ENCODE data around the gene EPM2A. TPM values are rescaled to one million over a fixed set of nuclear protein-coding genes. Genes with fewer than 3 reads are reported as not detected.

EPM2A gene
- total RNA-seq, 4 donors from 2014 or later, result 8.1 to 18.9 (median 9.2) TPM

- H3K27me3 ChIP-seq, result no peaks in the 10 kb centered on the region
Observed at GRCh38 chr6:145631374-145631773, 103.9 kb downstream of the EPM2A start.

GRCh38 chr6:145630598-145630997 is 104.7 kb downstream of the EPM2A start:
- no peaks in the 10 kb centered on the region for H3K36me3 ChIP-seq
- no peak overlapping the region for H3K4me3 ChIP-seq
- H3K4me1 ChIP-seq, result no peaks in the 10 kb centered on the region
- no peaks in the 10 kb centered on the region for H3K9me3 ChIP-seq
- no peak for TF ChIP-seq POLR2A (IDR thresholded peaks at IDR 0.05)
- no peak for TF ChIP-seq CTCF (IDR thresholded peaks at IDR 0.05)
- H3K27me3 ChIP-seq, result no peaks in the 10 kb centered on the region
- DNase-seq, result no peak
- H3K27ac ChIP-seq, result no peak overlapping the region

More at GRCh38 chr6:145631374-145631773, 103.9 kb downstream of the EPM2A start:
- H3K36me3 ChIP-seq, result no peaks in the 10 kb centered on the region
- TF ChIP-seq POLR2A (IDR thresholded peaks at IDR 0.05) (no peak), CTCF (IDR thresholded peaks at IDR 0.05) (no peak)
- no peaks in the 10 kb centered on the region for H3K9me3 ChIP-seq
- H3K27ac ChIP-seq, result no peak overlapping the region
- no peak overlapping the region for H3K4me3 ChIP-seq
- no peak for DNase-seq
- H3K4me1 ChIP-seq, result no peaks in the 10 kb centered on the region

GRCh38 chr6:145629478-145629877 is 105.8 kb downstream of the EPM2A start:
- Histone ChIP-seq H3K36me3 (no peaks in the 10 kb centered on the region), H3K27me3 (no peaks in the 10 kb centered on the region), H3K9me3 (no peaks in the 10 kb centered on the region), H3K4me3 (no peak overlapping the region), H3K27ac (no peak overlapping the region), H3K4me1 (no peaks in the 10 kb centered on the region)
- TF ChIP-seq POLR2A (IDR thresholded peaks at IDR 0.05) (no peak), CTCF (IDR thresholded peaks at IDR 0.05) (no peak)
- no peak for DNase-seq

- no peaks in the 10 kb centered on the region for H3K4me1 ChIP-seq
- no peaks in the 10 kb centered on the region for H3K9me3 ChIP-seq
- H3K4me3 ChIP-seq, result no peak overlapping the region
- no peaks in the 10 kb centered on the region for H3K27me3 ChIP-seq
- no peak overlapping the region for H3K27ac ChIP-seq
- TF ChIP-seq POLR2A (IDR thresholded peaks at IDR 0.05), result no peak
- TF ChIP-seq CTCF (IDR thresholded peaks at IDR 0.05), result no peak
- no peaks in the 10 kb centered on the region for H3K36me3 ChIP-seq
- DNase-seq, result no peak
Observed at GRCh38 chr6:145627451-145627850, 107.9 kb downstream of the EPM2A start.

- no peaks in the 10 kb centered on the region for H3K27me3 ChIP-seq
- no peaks in the 10 kb centered on the region for H3K36me3 ChIP-seq
- no peak overlapping the region for H3K27ac ChIP-seq
- H3K4me3 ChIP-seq, result no peak overlapping the region
- H3K4me1 ChIP-seq, result no peaks in the 10 kb centered on the region
- no peak for DNase-seq
- TF ChIP-seq POLR2A (IDR thresholded peaks at IDR 0.05) (no peak), CTCF (IDR thresholded peaks at IDR 0.05) (no peak)
- H3K9me3 ChIP-seq, result no peaks in the 10 kb centered on the region
Observed at GRCh38 chr6:145626857-145627256, 108.5 kb downstream of the EPM2A start.

- TF ChIP-seq CTCF (IDR thresholded peaks at IDR 0.05) (no peak), POLR2A (IDR thresholded peaks at IDR 0.05) (no peak)
- H3K4me1 ChIP-seq, result no peaks in the 10 kb centered on the region
- no peak overlapping the region for H3K27ac ChIP-seq
- H3K9me3 ChIP-seq, result no peaks in the 10 kb centered on the region
- H3K36me3 ChIP-seq, result no peaks in the 10 kb centered on the region
- H3K4me3 ChIP-seq, result no peak overlapping the region
- H3K27me3 ChIP-seq, result no peaks in the 10 kb centered on the region
- no peak for DNase-seq
Observed at GRCh38 chr6:145623231-145623630, 112.1 kb downstream of the EPM2A start.
